HG02588 (cell line): Measurements from ENCODE around the gene RNF144A.

Experiments
- ATAC-seq: cut with Tn5 transposase; IDR thresholded peaks from one replicate; pipeline ENCODE4 v1.9.1; 2021; ENCODE audit warnings: mild to moderate bottlenecking, moderate library complexity; ENCODE audit not compliant: unreplicated experiment

The RNF144A gene

DNA sequence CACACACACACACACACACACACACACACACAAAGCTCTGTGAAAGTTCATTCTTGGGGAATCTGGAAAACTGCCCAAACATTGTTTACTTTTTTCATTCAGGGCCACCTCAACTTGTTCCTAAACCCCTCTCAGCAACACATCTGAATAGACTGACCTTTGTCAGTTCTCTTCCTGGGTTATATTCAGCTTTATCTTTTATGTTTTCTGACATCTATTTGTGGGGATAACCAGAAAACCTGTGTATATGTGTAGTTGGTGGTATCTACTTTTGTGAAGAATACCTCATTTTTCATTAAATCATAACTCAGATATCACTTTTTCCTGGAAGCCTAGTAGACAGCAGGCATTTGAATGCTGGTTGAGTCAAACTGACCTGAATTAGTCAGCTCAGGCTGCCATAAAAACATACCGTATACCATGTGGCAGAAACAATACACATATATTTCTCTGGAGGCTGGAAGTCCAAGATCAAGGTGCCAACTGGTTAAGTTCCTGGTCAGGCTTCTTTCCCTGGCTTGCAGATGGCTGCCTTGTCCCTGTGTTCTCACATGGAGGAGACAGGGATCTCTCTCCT is 11.0 kb upstream of the RNF144A start:
- no peak for ATAC-seq

DNA sequence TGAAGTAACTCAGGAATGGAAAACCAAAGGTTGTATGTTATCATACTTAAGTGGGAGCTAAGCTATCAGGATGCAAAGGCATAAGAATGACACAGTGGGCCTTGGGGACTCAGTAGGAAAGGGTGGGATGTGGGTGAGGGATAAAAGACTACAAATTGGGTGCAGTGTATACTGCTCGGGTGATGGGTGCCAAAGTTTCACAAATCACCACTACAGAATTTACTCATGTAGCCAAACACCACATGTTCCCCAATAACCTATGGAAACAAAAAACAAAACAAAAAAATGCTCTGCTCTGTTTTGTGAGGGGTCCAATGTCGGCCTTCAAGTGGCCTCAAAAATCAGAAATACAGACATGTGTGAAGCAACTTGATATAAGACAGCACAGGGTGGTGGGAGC is 8.9 kb upstream of the RNF144A start:
- no peak for ATAC-seq

DNA sequence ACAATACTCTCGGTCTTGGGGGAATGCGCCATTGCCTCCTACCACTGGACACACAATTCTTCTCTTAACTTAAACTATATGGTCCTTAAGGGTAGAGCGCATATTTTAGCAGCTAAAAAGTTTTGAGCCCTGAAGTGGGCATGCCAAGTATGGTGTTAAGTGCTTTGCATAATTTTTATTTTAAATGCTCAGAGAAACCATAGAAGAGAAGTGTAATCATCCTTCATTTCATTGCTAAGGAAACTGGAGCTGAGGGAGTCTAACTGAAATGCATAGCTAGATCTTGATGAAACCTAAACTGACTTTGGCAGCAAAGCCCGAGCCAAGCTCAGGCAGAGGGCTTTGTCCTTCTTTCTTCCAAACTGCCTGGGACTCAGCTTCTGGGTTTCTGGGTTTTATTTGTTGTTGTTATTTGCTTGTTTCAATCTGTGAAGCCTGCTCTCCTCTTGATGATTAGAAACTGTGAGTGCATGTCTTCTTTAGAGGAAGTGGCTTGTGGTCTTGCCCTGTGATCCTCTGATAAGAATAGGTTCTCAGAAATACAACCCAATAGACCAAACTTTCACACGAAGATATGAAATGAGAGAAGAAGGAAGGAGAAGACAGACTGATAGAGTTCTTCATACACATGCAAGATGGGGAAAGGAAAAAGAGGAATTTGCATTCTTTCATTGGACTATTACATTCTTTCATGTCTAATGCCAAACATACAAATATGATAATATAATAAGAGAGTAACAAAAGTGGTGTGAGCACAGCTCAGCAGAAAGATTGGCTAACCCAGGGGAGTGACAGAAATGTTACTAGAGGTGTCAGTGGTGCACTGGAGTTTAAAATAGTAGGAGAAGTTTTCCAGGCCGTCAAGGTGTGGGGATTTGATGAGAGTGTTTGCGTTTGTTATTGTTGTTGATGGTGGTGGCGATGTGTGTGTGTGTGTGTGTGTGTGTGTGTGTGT is 7.5 kb upstream of the RNF144A start:
- peak; percentile 98 for ATAC-seq

DNA sequence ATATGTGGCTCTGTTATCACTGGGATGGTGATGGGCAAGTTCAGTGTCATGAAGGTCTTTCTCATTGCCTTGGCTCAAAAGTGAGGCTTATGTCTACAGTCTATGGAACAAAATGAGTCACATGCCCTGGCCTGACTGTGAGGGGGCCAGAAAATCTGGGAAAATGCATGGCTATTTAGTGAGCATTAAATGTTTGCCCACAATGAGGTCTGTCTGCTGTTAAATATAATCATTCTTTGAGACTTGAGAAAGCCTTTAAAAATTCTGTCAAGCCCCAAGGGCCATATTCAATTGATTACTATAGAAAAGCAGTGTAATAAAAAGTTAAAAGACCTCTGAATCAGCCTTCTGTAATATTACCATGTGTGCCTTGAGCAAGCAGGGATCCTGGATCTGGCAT is 5.5 kb upstream of the RNF144A start:
- ATAC-seq: no peak

DNA sequence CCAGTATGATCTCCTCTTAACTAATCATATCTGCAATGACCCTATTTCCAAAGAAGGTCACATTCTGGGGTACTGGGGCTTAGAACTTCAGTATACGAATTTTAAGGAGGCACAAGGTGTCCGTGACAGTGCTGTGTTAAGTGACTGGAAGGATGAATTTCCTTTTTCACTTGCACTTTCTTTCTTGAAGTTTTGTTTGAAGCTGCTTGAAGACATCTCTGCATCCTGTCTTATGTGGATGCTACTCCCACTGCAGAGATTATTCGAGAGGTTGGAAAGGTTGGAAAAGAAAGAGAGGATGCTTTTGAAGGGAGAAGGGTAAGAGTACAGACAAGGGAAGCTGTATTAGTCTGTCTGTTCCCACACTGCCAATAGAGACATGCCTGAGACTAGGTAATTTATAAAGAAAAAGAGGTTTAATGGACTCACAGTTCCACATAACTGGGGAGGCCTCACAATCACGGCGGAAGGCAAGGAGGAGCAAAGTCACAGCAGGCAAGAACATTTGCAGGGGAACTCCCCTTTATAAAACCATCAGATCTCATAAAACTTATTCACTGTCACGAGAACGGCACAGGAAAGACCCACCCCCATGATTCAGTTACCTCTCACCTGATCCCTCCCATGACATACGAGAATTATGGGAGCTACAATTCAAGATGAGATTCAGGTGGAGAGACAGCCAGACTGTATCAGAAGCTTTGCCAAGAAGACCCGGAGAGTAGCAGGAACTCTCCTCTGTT is 3.6 kb upstream of the RNF144A start:
- ATAC-seq: no peak

DNA sequence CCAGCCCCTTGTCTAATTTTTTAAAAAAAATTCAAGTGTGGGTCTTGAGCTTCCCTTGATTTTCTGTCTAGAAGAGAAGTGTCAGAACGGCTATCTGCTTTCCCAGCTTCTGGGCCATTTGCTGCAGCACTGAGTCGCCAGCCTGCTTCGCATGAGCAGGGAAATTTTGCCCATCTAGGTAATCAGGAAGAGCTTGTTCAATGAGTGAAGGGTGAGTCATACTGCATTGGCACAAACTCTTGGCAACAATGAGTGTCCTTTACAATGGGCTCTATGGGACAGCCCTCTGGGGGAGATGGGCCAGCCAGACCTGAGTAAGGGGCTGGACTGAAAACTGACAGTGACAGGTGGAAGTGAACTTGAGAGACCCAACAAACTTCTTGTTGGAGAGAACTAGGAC is 2.4 kb upstream of the RNF144A start:
- ATAC-seq: no peak

GRCh38 chr2:6915399-6915798 is 1.8 kb upstream of the RNF144A start:
- ATAC-seq: no peak

- no peak for ATAC-seq
These were observed 988 bp upstream of the RNF144A start for GRCh38 chr2:6916224-6916623.

GRCh38 chr2:6916736-6917070 is 509 bp upstream of the RNF144A start:
- ATAC-seq: no peak

DNA sequence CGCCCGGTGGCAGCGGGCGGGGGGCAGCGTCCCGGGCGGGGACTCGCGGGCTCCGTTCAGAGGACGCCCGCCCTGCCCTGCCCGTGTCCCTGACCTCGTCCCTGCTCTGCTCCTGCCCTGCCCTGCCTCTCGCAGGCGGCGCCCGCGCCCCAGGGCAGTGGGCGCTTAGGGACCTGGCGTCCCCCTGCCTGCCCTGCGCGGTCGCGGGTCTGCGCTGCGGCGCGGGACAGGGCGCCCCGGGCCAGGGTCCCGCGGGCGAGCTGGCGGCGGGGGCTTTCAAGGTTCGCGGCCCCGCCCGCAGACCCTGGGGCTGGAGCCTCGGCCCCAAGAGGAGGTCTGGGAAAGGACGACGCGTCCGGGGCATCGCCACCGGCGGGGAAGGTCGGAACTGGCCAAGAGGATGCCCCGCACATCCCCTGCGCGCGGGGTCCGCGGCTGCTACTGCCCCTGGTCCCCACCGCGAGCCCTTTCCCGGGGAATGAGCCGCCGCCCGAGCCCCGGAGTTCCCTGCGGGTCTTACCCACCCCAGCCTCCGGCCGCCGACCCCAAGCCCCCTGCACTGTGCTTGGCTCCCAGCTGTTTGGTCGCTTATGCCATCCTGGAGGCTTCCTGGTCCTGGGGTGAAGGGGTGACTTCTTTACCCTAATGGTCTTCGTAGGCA is 679 bp downstream of the RNF144A start:
- ATAC-seq: peak; percentile 33

GRCh38 chr2:6919901-6920742 is 2.9 kb downstream of the RNF144A start:
- no peak for ATAC-seq

- ATAC-seq: no peak
These were observed 3.5 kb downstream of the RNF144A start for GRCh38 chr2:6920743-6921064.

GRCh38 chr2:6921321-6921922 is 4.2 kb downstream of the RNF144A start:
- ATAC-seq: no peak

DNA sequence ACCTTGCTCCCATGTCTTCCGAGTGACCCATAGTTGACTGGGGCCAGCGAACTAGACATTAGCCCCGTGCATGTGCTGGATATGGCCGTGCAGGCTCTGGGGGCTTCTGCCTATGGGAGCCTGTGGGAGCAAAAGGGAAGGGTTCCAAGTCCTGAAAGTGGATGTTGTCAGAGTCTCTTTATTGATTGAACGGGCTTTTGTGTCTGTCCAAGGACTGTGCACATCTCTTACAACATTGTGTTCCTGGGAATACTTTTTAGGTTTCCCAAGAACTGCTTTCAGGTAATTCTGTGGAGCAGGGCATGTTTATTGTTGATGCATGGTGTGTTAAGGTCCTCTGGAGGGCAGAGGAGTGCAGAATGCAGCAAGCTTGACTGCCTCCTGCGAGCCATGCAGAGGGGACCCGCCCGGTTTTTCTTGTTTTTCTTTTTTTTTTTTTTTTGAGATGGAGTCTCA is 5.0 kb downstream of the RNF144A start:
- no peak for ATAC-seq

- ATAC-seq: no peak
These were observed 6.1 kb downstream of the RNF144A start for GRCh38 chr2:6923319-6923718.

GRCh38 chr2:6924101-6924923 is 7.1 kb downstream of the RNF144A start:
- ATAC-seq: no peak

DNA sequence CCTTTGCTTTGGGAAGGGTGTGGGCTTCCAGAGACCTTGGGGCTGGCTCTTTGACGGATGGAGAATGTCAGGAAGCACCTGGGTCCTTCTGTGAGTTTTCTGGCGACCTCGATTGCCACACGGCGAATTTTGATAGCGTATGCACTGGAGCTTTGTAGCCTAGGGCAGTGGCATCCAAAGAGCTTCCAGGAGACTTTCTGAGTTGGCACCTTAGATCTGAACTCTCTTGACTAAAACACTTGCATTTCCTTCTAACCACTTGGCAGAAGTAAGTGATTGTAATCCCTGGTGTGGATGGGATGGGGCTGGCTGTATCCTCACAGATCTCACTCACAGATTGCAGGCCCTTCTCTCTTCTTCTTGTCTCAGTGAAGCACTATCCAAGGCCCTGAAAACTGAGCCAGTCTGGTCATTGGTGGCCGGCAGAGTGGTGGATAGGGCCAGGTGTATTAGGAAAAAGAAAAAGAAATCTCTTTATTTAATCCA is 7.8 kb downstream of the RNF144A start:
- no peak for ATAC-seq

DNA sequence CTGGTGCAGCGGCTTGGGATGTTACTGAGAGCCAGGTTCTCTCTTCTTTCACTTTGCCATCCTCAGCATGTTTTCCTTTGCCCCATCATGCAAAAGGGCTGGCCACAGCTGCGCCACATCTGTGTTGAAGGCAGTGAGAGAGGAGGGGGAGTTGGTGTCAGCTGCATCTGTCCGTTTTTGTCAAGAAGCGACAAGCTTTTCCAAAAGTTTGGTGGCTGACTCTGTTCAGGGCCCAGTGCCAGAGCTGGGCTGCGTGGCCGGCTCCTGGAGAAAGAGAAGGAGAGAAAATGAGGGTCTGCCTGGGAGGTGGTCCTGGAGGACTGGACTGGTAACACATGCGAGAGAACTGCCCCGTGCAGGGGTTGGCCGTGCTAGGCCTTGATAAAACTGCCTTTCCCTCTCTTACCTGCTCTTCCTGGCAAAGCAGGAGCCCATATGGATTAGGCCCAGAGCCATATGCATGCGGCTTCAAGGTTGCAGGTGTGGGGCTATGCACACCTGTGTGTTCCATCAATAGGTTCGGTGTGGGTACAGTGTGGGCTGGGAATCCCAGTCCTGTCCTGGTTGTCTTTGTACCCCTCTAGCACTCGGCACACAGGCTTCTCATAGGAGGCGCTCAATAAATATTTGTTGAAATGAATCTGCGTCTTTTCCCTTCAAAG is 9.0 kb downstream of the RNF144A start:
- no peak for ATAC-seq

- ATAC-seq: no peak
These were observed 10.0 kb downstream of the RNF144A start for GRCh38 chr2:6927186-6927585.
